Osteocyte (in vitro differentiated cells): ENCODE results near the gene SCAPER. TPM values are rescaled to one million over a fixed set of nuclear protein-coding genes. Genes with fewer than 3 reads are reported as not detected.
A peak's percentile ranks its signal among the peaks of the same experiment; 100 is the strongest.

Experiments
- DNase-seq: peaks from one replicate; pipeline ENCODE4 v3.0.0; 2021; ENCODE audit warnings: mixed read lengths; ENCODE audit not compliant: unreplicated experiment; ENCODE audit errors: extremely low spot score
- H3K27ac Mint-ChIP-seq: one replicate; pipeline ENCODE4 v1.8.0; 2021; ENCODE audit warnings: mild to moderate bottlenecking, mixed read lengths; ENCODE audit not compliant: unreplicated experiment
- H3K27me3 Mint-ChIP-seq: one replicate; pipeline ENCODE4 v1.8.0; 2021; ENCODE audit warnings: mixed read lengths; ENCODE audit not compliant: unreplicated experiment
- H3K36me3 Mint-ChIP-seq: one replicate; pipeline ENCODE4 v1.8.0; 2021; ENCODE audit warnings: mixed read lengths; ENCODE audit not compliant: unreplicated experiment
- H3K4me1 Mint-ChIP-seq: one replicate; pipeline ENCODE4 v1.8.0; 2021; ENCODE audit warnings: mixed read lengths; ENCODE audit not compliant: unreplicated experiment
- H3K4me3 Mint-ChIP-seq: one replicate; pipeline ENCODE4 v1.8.0; 2021; ENCODE audit warnings: mild to moderate bottlenecking, moderate library complexity, mixed read lengths; ENCODE audit not compliant: unreplicated experiment
- H3K9me3 Mint-ChIP-seq: one replicate; pipeline ENCODE4 v1.8.0; 2021; ENCODE audit warnings: mixed read lengths; ENCODE audit not compliant: unreplicated experiment
- CTCF ChIP-seq: fragments of 200-600 bp; sonication (generic); IDR thresholded peaks from 2 replicates; pipeline ENCODE4 v1.5.0; 2021; ENCODE audit warnings: antibody characterized with exemption, mild to moderate bottlenecking, moderate library complexity
- total RNA-seq: library from RNA; stranded (reverse); gene quantifications from 2 replicates; pipeline ENCODE4 v1.2.1, GENCODE V29; 2021

SCAPER gene
- total RNA-seq, 1 donor from 2014 or later = 20.0 TPM

DNA sequence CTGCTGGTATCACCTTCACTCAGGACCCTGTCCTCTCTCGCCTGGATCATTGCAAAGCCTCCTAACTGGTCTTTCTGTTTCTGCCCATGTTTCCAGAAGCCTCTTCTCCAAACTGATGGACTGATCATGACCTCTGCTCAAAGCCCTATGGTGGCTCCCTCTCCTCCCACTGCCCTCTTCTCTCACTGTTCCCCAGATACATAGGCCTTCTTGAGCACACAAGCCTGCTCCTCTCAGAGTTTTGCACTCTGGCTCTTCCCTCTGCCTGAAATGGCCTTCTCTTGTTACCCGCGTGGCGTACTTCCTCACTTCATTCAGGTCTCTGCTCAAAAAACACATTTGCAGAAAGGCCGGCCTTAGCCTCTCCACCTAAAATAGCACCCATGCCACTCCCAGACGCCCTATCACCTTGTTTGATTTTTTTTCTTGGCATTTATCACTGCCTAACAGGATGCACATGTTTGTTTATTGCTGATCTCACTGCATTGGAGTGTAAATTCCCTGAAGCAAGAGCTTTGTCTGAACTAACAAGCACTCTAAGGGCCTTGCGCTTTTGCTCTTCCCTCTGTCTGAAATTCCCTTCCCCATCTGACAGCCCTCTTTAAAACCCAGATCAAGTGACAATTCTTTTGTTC is 592.5 kb downstream of the SCAPER start:
- peak overlapping the region; percentile 86 for H3K4me3 Mint-ChIP-seq
- no peak for DNase-seq
- no peaks in the 10 kb centered on the region for H3K9me3 Mint-ChIP-seq
- no peak for TF ChIP-seq CTCF
- H3K27ac Mint-ChIP-seq = peak overlapping the region; percentile 46
- no peaks in the 10 kb centered on the region for H3K27me3 Mint-ChIP-seq
- peaks cover 1% of the 10 kb centered on the region for H3K36me3 Mint-ChIP-seq
- peaks cover 29% of the 10 kb centered on the region for H3K4me1 Mint-ChIP-seq

- Mint-ChIP-seq H3K27me3 (no peaks in the 10 kb centered on the region), H3K9me3 (no peaks in the 10 kb centered on the region), H3K36me3 (peaks cover 1% of the 10 kb centered on the region), H3K4me1 (peaks cover 29% of the 10 kb centered on the region), H3K4me3 (peak within 1 kb of the TSS; percentile 86), H3K27ac (peak within 1 kb of the TSS; percentile 89)
- peak; percentile 99 for DNase-seq
- TF ChIP-seq CTCF = no peak
These were observed 593.8 kb downstream of the SCAPER start, which contains the start of gene ETFA for GRCh38 chr15:76311100-76311953. TSS of gene ETFA (minus strand) at chr15:76311469. CDS start at chr15:76311388, 81 bp downstream.

DNA sequence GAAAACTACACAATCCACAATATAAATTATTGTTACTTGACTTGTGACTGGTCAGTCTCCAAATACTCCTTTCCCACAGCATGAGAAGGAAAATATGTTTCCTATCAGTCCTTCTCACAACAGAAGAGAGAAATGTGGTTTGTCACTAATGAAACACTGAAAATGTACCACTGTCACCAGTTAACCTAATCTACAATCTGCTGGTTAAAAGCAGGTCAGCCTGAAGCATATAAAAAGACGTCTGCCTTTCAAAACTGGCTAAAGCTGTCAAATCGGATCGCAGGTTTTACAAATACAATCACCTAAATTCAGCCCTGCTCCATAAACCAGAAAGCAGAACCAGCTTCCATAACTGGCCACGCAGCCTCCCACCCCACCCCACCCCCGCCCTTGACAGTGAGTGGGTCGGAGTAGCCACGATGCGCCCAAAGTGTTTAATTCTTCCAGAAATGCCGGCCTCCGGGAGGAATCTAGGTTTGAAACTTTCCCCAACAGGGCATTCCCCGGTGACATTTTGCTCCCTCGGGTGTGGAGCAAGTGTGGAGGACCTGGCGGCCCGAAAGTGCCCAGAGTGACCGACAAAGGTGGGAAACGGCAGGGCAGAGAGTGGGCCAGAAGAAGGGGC is 594.6 kb downstream of the SCAPER start:
- Mint-ChIP-seq H3K9me3 (no peaks in the 10 kb centered on the region), H3K36me3 (peaks cover 1% of the 10 kb centered on the region), H3K4me1 (peaks cover 32% of the 10 kb centered on the region), H3K27ac (peak overlapping the region; percentile 89), H3K27me3 (no peaks in the 10 kb centered on the region), H3K4me3 (peak overlapping the region; percentile 86)
- TF ChIP-seq CTCF = no peak
- no peak for DNase-seq

GRCh38 chr15:76309601-76310330 is 595.4 kb downstream of the SCAPER start:
- no peak for DNase-seq

More at GRCh38 chr15:76309601-76310330, 595.4 kb downstream of the SCAPER start:
- no peaks in the 10 kb centered on the region for H3K27me3 Mint-ChIP-seq
- TF ChIP-seq CTCF = no peak
- peaks cover 33% of the 10 kb centered on the region for H3K4me1 Mint-ChIP-seq
- peak overlapping the region; percentile 86 for H3K4me3 Mint-ChIP-seq
- peak overlapping the region; percentile 89 for H3K27ac Mint-ChIP-seq
- peaks cover 1% of the 10 kb centered on the region for H3K36me3 Mint-ChIP-seq
- H3K9me3 Mint-ChIP-seq = peaks cover 3% of the 10 kb centered on the region
